Common myeloid progenitor, CD34-positive (primary cell): Measurements from ENCODE around the gene TBC1D23.
"Not testable (repeated sequence)": the region's sequence is repeated elsewhere in the genome, so short reads cannot be mapped to it uniquely, and the experiment has no call there.

Source experiments
- CTCF ChIA-PET: fragments of 350-600 bp; sonication (Branson Sonifier 250); formaldehyde crosslinking; loops from one replicate; lab custom pipeline; 2021; ENCODE audit warnings: antibody characterized with exemption; lab: Charles Lee
- POLR2A ChIA-PET: fragments of 350-600 bp; sonication (Branson Sonifier 250); formaldehyde crosslinking; loops from one replicate; lab custom pipeline; 2021; ENCODE audit warnings: antibody characterized with exemption; lab: Charles Lee
- DNase-seq, 3 donors: peaks; one replicate each; pipeline versions ENCODE4 v3.0.0 to v3.0.0-alpha.2; 2013
- H3K27ac ChIP-seq, 2 experiments: 1 replicate in 1 of 2; 2 replicates in 1 of 2; pipeline ENCODE4 v1.7.0; 2013; ENCODE audit warnings: inconsistent platforms in 2 of 2, low read length in 2 of 2, mild to moderate bottlenecking in 2 of 2, low read depth in 1 of 2, moderate library complexity in 1 of 2; ENCODE audit not compliant: severe bottlenecking in 2 of 2, insufficient read depth in 1 of 2, poor library complexity in 1 of 2
- H3K27me3 ChIP-seq, 5 experiments: replicated peaks in 2 of 5; 1 replicate in 3 of 5; 2 replicates in 2 of 5; pipeline versions ENCODE4 v1.6.1 to v1.7.0; 2013; ENCODE audit warnings: low read length in 4 of 5, mild to moderate bottlenecking in 2 of 5, moderate library complexity in 2 of 5, inconsistent platforms in 1 of 5; ENCODE audit not compliant: insufficient read depth in 5 of 5, control insufficient read depth in 4 of 5
- H3K36me3 ChIP-seq, 4 experiments: 1 replicate in 2 of 4; 2 replicates in 2 of 4; pipeline versions ENCODE4 v1.6.1 to v1.7.0; 2013; ENCODE audit warnings: low read length in 3 of 4, control low read depth in 1 of 4, mild to moderate bottlenecking in 1 of 4; ENCODE audit not compliant: control insufficient read depth in 4 of 4, insufficient read depth in 4 of 4
- H3K4me1 ChIP-seq, 4 experiments: 1 replicate in 3 of 4; 2 replicates in 1 of 4; pipeline versions ENCODE4 v1.6.1 to v1.7.1; 2013; ENCODE audit warnings: low read length in 3 of 4, mild to moderate bottlenecking in 3 of 4, control low read depth in 1 of 4, inconsistent platforms in 1 of 4, moderate library complexity in 1 of 4; ENCODE audit not compliant: control insufficient read depth in 4 of 4, insufficient read depth in 4 of 4; ENCODE audit errors: control extremely low read depth in 1 of 4
- H3K4me3 ChIP-seq, 7 experiments: 1 replicate in 4 of 7; 2 replicates in 3 of 7; pipeline versions ENCODE4 v1.5.1 to v1.7.0; 2013; ENCODE audit warnings: mild to moderate bottlenecking in 7 of 7, low read length in 6 of 7, moderate library complexity in 6 of 7, inconsistent platforms in 2 of 7, low read depth in 2 of 7, control low read depth in 1 of 7; ENCODE audit not compliant: insufficient read depth in 4 of 7, control insufficient read depth in 1 of 7; ENCODE audit errors: extremely low read depth in 1 of 7
- H3K9me3 ChIP-seq, 5 experiments: 1 replicate in 4 of 5; 2 replicates in 1 of 5; pipeline versions ENCODE4 v1.6.1 to v1.7.1; 2013; ENCODE audit warnings: low read length in 4 of 5, mild to moderate bottlenecking in 2 of 5, inconsistent platforms in 1 of 5, low read depth in 1 of 5, moderate library complexity in 1 of 5; ENCODE audit not compliant: control insufficient read depth in 4 of 5, insufficient read depth in 2 of 5; ENCODE audit errors: control extremely low read depth in 1 of 5
- WGBS: methylation state at CpG from one replicate; pipeline ENCODE4 v1.1.5; 2013; ENCODE audit not compliant: insufficient coverage; 5-methylcytosine and 5-hydroxymethylcytosine counted together

TBC1D23 gene

GRCh38 chr3:100348727-100349126 is 87.9 kb downstream of the TBC1D23 start:
- 96% methylated on average over 3 of the region's 5 CpGs for WGBS
- Histone ChIP-seq H3K36me3 (peaks cover 27 to 76% (median 55%) of the 10 kb centered on the region in 4 experiments), H3K27me3 (no peaks in the 10 kb centered on the region), H3K4me1 (no peaks in the 10 kb centered on the region), H3K4me3 (no peak overlapping the region), H3K9me3 (peaks cover 0 to 6% (median 0%) of the 10 kb centered on the region in 5 experiments), H3K27ac (no peak overlapping the region)
- no peak for DNase-seq
- CTCF ChIA-PET: interaction anchor here (0.6 to 1.0 kb wide), 2 partner anchors 51 to 634 kb away, joined by 3 to 4 read pairs; no protein-coding TSS in a partner anchor
- POLR2A ChIA-PET: interaction anchor here (0.6 kb wide), 1 partner anchor 532 kb away, joined by 3 read pairs; no protein-coding TSS in a partner anchor

- CTCF ChIA-PET, H3K27ac ChIP-seq, POLR2A ChIA-PET, H3K9me3 ChIP-seq, H3K4me3 ChIP-seq, H3K27me3 ChIP-seq, DNase-seq: not testable (repeated sequence)
- Histone ChIP-seq H3K36me3 (peaks cover 15 to 69% (median 52%) of the 10 kb centered on the region in 4 experiments), H3K4me1 (peaks cover 0 to 18% (median 6%) of the 10 kb centered on the region in 4 experiments)
- no CpG with 5 or more reads among the region's 2 CpGs for WGBS
These were observed 91.0 kb downstream of the TBC1D23 start for GRCh38 chr3:100351770-100352169.

- Histone ChIP-seq H3K4me1 (peaks cover 0 to 18% (median 6%) of the 10 kb centered on the region in 4 experiments), H3K27me3 (no peaks in the 10 kb centered on the region), H3K36me3 (peaks cover 15 to 71% (median 50%) of the 10 kb centered on the region in 4 experiments), H3K27ac (no peak overlapping the region), H3K4me3 (no peak overlapping the region), H3K9me3 (peaks cover 0 to 6% (median 0%) of the 10 kb centered on the region in 5 experiments)
- ChIA-PET CTCF (no interaction called here), POLR2A (no interaction called here)
- WGBS: 95% methylated on average over 7 of the region's 10 CpGs
- DNase-seq: no peak
These were observed 91.8 kb downstream of the TBC1D23 start for GRCh38 chr3:100352296-100353231.

GRCh38 chr3:100354850-100355249 is 94.1 kb downstream of the TBC1D23 start:
- Histone ChIP-seq H3K27ac (no peak overlapping the region), H3K4me3 (peak overlapping the region in 1 of 7 experiments; percentile 23), H3K4me1 (peaks cover 0 to 18% (median 6%) of the 10 kb centered on the region in 4 experiments), H3K27me3 (no peaks in the 10 kb centered on the region), H3K9me3 (peaks cover 0 to 4% (median 0%) of the 10 kb centered on the region in 5 experiments), H3K36me3 (peaks cover 12 to 59% (median 36%) of the 10 kb centered on the region in 4 experiments)
- ChIA-PET POLR2A (interaction anchor here (1.8 kb wide), 1 partner anchor 20 kb away, joined by 10 read pairs; the partner anchor contains the start of gene NIT2), CTCF (interaction anchor here (1.1 to 2.0 kb wide), 3 partner anchors 9 to 17 kb away, joined by 3 to 5 read pairs (median 4); no protein-coding TSS in a partner anchor)
- no CpG with 5 or more reads among the region's 3 CpGs for WGBS
- DNase-seq: peak; percentile 61 to 93 (median 90)

- DNase-seq: no peak
- Histone ChIP-seq H3K27ac (no peak overlapping the region), H3K36me3 (peaks cover 3 to 66% (median 37%) of the 10 kb centered on the region in 4 experiments), H3K4me3 (no peak overlapping the region), H3K27me3 (no peaks in the 10 kb centered on the region), H3K4me1 (peaks cover 0 to 18% (median 6%) of the 10 kb centered on the region in 4 experiments), H3K9me3 (peaks cover 0 to 7% (median 3%) of the 10 kb centered on the region in 5 experiments)
- 100% methylated on average over 1 of the region's 2 CpGs for WGBS
- CTCF ChIA-PET: interaction anchor here (1.3 to 1.4 kb wide), 2 partner anchors 25 to 28 kb away, joined by 3 to 5 read pairs; no protein-coding TSS in a partner anchor
- POLR2A ChIA-PET: no interaction called here
These were observed 97.6 kb downstream of the TBC1D23 start for GRCh38 chr3:100358413-100358812.

GRCh38 chr3:100359035-100359434 is 98.2 kb downstream of the TBC1D23 start:
- H3K4me1 ChIP-seq: peaks cover 0 to 16% (median 5%) of the 10 kb centered on the region in 4 experiments
- peaks cover 3 to 68% (median 38%) of the 10 kb centered on the region in 4 experiments for H3K36me3 ChIP-seq
- no peak for DNase-seq
- WGBS: 100% methylated on average over 2 of the region's 3 CpGs
- H3K27me3 ChIP-seq: no peaks in the 10 kb centered on the region
- H3K9me3 ChIP-seq: peaks cover 0 to 7% (median 3%) of the 10 kb centered on the region in 5 experiments
- H3K27ac ChIP-seq: no peak overlapping the region
- ChIA-PET POLR2A (no interaction called here), CTCF (interaction anchor here (1.3 to 2.3 kb wide), 4 partner anchors 10 to 27 kb away, joined by 3 to 10 read pairs (median 6); partner anchors contain the start of gene NIT2)
- H3K4me3 ChIP-seq: no peak overlapping the region
